Sigmoid colon (tissue), 4 donors: ENCODE results near the gene LRP1.

Experiments used
- CTCF ChIP-seq, 4 experiments: fragments of 450-650 bp in 3 of 4; fragments of 200-600 bp in 1 of 4; IDR thresholded peaks; one replicate each; pipeline ENCODE4 v1.5.1; 2016 to 2019; ENCODE audit warnings: antibody characterized with exemption in 4 of 4, mild to moderate bottlenecking in 3 of 4, moderate library complexity in 2 of 4
- EP300 ChIP-seq, 4 donors: sonication (generic); formaldehyde crosslinking; IDR thresholded peaks; one replicate each; pipeline ENCODE4 v1.6.1; 2017; ENCODE audit warnings: antibody characterized with exemption in 4 of 4
- POLR2A ChIP-seq, 2 donors: fragments of 450-650 bp; IDR thresholded peaks; one replicate each; pipeline ENCODE4 v1.6.1; 2016; ENCODE audit warnings: antibody characterized with exemption in 2 of 2, mild to moderate bottlenecking in 2 of 2, moderate library complexity in 2 of 2
- POLR2AphosphoS5 ChIP-seq, 4 donors: sonication (generic); formaldehyde crosslinking; IDR thresholded peaks; one replicate each; pipeline ENCODE4 v1.6.1; 2017; ENCODE audit warnings: antibody characterized with exemption in 4 of 4

- TF ChIP-seq CTCF (IDR thresholded peaks at IDR 0.05) (peak in 3 of 4 experiments; percentile 27 to 44 (median 32)), POLR2A (IDR thresholded peaks at IDR 0.05) (peak; percentile 11 to 24), EP300 (IDR thresholded peaks at IDR 0.05) (no peak), POLR2AphosphoS5 (IDR thresholded peaks at IDR 0.05) (peak; percentile 29 to 71 (median 63))
These were observed 34.7 kb upstream of the LRP1 start for GRCh38 chr12:57093415-57094207.
